ENCODE results near the gene QPCT.
"Not testable (repeated sequence)": the region's sequence is repeated elsewhere in the genome, so short reads cannot be mapped to it uniquely, and the experiment has no call there.

Gene QPCT

GRCh38 chr2:37361994-37362698 lies 17.7 kb downstream of the QPCT start:
- no peak for DNase-seq

DNA sequence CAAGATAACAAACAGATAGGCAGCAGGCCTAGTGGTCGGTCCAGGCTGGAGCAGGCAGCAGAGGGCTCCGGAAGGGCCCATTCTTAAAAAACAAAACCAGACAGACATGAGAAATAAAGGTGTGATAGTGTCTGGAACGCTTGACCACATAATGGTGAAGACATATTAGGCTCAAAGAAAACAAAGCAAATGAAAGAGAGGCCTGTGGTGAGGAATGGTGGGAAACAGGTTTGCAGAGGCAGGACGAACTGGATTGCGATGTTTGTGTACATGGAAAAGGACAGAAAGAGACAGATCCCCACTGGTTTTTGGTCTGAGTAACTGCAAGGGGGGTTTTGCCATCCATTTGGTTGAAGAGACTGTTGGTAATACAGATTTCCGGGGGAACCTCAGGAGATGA lies 19.9 kb downstream of the QPCT start:
- DNase-seq: no peak

- no peak for DNase-seq
Observed at GRCh38 chr2:37365669-37366068, 21.2 kb downstream of the QPCT start.

DNA sequence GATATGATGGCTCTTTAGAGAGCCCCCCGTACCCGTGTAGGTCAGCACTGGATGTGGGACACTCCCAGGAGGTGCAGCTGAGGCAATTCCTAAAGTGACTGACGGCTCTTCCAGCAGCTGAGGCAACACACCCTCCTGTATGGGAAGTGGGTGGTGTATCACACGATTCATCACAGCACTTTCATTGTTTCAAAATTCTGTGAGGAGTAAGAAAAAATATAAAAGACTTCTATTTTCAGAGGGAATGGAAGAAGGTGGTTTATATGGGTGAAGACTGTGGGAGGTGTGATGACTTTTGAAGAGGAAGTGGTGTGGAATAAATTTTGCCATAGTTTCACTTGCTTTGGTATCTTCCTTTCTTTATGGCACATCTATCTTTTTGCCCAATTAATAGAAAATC lies 22.3 kb downstream of the QPCT start:
- DNase-seq: no peak

DNA sequence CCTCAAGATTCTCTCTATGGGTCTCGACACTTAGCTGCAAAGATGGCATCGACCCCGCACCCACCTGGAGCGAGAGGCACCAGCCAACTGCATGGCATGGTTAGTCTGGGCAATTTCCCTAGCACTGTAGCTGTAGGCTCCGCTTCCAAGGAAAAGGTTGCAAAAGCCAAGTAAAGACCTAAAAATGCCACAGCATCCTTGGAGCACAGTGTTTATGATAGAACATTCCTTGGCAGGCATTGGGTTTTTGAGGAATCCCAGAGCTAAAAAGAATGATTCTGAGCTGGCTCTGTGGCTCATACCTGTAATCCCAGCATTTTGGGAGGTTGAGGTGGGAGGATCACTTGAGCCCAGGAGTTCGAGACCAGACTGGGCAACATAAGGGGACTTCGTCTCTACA lies 22.9 kb downstream of the QPCT start:
- no peak for DNase-seq

DNA sequence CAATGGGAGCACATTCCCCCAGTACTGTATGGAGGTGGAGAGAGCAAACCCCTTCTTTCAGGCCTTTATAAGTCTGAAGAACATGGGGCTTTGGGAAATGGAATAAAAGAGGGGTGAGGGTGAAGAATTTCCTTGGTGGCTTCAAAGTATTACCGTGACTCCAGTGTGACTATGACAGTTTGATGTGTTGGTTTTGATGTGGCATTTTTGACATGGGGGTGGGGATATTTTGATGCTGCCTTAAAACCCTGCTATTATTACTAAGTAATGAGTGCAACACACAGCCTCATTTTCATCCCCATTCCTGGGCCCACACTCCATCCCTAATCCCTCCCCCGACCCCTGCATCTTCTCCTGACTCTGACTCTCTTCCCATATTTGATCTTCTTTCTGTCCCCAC lies 23.6 kb downstream of the QPCT start:
- no peak for DNase-seq

- no peak for DNase-seq
Observed at GRCh38 chr2:37370666-37371065, 26.2 kb downstream of the QPCT start.

- no peak for DNase-seq
Observed at GRCh38 chr2:37372000-37372399, 27.6 kb downstream of the QPCT start.

DNA sequence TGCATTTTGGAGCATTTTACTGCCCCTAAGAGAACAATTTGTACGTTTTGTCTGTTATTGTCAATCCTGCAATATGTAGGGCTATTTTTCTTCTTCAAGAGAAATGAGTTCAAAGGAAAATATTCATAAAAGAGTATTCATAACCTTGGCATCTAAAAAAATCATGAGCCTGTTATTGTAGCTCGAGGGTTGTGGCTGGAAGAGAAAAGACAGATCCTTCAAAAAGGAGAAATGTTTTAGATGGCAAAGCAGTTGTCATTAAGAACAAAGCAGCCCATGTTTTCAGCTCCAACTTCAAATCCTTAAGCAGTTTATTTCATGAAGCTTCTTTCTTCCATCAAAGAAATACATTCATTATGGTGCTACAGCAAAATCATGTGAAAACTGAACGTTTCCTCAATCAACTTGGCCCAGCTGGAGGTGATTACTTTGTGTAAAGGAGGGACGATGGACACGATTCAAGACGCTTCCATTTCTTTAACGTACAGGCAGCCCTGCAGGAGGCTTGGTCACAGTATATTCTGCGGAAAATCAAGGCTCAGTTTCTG lies 31.4 kb downstream of the QPCT start:
- no peak for DNase-seq

- no peak for DNase-seq
Observed at GRCh38 chr2:37376421-37377186, 32.2 kb downstream of the QPCT start.

GRCh38 chr2:37377187-37377532 lies 32.7 kb downstream of the QPCT start:
- no peak for DNase-seq

DNA sequence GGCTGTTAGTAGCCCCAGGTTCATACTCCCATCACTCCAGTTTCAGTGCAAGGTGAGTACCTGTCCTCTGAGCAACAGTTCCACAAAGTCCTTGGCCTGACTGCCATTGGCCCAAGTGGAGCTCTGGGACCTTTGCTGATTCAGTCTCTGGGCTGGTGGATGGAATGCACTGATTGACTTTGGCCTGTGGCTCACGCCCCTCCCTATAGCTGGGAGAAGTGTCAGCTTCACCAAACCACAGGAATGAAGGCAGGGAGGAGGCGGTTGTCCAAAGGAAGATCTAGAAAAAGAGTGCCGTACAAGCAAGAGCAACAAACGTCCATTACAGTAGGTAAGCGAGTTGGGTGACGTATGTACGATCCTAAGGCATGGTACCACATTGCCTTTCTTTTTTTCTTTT lies 34.0 kb downstream of the QPCT start:
- DNase-seq: no peak

DNA sequence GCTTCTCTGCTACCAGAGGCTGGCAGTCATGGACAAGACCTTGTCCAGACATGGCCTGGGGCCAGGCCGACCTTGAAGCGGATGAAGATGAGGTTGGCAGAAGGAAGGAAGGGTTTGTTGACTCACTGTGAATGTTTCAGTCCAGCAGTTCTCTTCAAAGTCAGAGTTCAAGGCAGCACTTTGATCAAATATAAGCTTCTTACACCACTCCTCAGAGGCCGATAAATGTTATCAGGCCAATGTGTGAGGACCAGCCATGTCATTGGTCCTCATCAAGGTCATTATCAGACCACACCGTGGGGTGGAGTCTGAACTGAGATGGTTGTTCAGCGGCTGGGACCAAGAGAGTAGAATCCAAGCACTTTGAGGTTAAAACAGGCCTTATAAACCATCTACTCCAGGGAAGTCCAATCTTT lies 35.5 kb downstream of the QPCT start:
- no peak for DNase-seq

- not testable (repeated sequence) for DNase-seq
Observed at GRCh38 chr2:37380787-37381186, 36.4 kb downstream of the QPCT start.

DNA sequence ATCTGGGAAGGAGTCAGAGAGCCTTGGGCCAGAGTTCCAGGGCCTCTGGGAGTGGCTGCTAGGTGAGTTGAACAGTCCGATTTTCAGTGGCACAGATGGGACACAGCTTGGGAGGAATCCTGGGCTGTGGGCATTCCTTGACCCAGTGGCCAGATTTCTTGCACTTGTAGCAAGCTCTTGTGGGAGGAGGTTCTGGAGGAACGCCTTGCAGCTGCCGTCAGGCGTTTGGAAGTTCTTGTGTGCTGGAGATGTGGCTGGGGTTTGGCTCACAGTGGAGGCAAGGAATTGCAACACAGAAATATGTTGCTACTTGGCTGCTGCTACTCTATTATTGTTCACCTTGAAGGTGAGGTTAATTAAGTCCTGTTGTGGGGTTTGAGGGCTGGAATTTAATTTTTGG lies 39.8 kb downstream of the QPCT start:
- DNase-seq: not testable (repeated sequence)

DNA sequence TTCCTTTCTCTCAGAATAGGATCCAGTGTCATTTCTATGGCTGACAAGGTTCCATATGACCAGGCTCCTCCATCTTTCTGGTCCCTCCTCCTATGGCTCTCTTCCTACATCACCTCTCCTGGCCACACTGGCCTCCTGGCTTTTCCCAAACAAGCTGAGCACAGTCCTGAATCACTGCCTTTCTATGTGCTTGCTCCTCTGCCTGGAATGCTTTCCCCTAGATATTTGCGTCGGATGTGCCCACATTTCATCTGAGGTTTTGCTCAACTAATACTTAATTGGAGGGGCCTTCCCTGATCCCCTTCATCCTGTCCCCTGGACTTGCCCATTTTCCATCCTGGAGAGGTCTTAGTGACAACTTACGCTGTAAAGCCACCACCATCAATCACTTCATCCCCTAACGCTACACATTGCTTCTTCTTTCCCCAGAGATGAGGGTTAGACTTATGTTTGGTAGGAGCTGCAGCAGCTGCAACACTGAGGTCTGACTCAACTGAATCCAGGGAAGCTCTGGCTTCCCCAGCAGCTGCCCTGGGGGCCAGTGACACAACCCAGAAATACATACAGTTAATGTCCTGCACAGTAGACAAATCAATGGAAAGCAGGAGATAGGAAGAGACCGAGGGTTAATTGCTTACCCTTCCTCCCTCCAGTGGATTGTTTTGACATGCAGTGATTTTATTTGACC lies 42.9 kb downstream of the QPCT start:
- no peak for DNase-seq

DNA sequence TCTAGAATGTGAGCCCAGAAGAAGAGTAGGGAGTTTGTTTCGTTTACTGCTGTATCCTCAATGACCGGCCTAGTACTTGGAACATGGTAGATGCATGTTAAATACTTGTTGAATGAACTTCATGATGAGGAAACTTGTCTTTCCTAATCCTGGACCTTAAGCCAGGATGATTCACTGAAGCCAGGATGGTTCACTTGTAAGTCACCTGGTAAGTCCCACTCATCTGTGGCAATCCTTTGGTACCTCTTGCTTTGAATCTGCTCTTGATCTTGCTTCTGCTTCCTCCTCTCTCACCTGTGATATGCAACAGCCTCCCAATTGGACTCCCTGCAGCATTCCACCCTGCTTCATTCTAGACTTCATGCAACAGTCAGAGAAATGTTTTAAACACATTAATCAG lies 43.6 kb downstream of the QPCT start:
- DNase-seq: no peak

- DNase-seq: no peak
Observed at GRCh38 chr2:37389395-37389794, 45.0 kb downstream of the QPCT start.

DNA sequence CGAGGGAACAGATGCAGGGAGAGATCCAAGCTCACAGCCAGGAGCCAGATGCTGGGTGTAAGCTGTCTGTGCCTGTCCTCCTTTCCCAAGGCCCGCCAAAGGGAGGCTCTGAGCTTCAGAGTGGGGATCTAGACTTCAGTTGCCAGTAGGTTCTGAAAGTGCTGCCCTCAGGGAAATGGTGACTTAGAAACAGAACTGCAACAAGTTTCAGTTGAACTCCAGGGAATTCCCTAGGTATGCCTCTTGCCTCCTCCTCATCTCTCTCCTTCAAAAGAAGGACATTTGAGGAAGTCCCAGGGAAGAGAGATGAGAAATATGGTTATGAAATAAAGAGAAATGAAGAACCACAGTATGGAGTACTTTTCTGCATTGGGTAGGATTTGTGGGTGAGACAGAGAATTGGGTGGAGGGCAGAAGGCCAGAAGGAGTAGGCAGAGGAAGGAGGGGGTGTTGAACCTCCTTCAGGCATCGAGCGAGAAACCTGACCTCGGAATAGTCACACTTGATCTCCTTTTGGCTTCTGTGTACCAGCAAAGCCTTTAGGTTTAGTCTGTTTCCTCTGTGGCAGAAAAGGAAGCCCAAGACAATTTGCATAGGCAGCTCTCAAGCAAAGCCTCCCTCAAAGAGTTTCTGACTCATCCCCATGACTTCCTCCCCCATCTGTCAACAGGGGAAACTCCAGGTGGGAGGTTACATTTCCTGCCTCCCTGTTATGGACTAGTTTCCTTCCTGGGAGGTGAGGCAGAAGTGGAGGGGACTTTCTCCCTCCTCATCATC lies 45.7 kb downstream of the QPCT start:
- no peak for DNase-seq

- no peak for DNase-seq
Observed at GRCh38 chr2:37390777-37391176, 46.3 kb downstream of the QPCT start.

- no peak for DNase-seq
Observed at GRCh38 chr2:37391711-37392110, 47.3 kb downstream of the QPCT start.

GRCh38 chr2:37392428-37392827 lies 48.0 kb downstream of the QPCT start:
- no peak for DNase-seq

DNA sequence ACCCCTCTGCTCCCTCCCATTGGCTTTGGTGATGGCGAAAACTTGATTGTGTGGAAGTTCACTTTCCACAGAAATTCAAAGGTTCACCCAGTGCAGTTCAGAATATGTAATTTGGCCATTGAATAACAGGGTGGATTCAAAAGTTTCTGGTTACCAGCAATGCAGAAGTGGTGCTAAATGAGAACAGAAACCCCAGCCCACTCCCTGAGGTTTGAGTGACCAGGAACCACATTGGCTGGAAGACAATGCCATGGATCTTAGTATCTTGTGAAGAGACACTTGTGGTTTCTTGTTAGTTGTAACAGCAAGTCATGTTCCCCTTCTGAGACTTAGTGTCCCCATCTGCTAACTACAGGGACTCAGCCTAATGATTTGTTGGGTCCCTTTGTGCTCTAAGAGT lies 49.8 kb downstream of the QPCT start:
- DNase-seq: no peak
